Progenitor cell of endocrine pancreas (in vitro differentiated cells): ENCODE data around the gene NAT8. TPM values are rescaled to one million over a fixed set of nuclear protein-coding genes. Genes with fewer than 3 reads are reported as not detected.
"Not testable (repeated sequence)": the region's sequence is repeated elsewhere in the genome, so short reads cannot be mapped to it uniquely, and the experiment has no call there.

ENCODE experiments used
- DNase-seq: peaks from one replicate; pipeline ENCODE4 v3.0.0; 2021; ENCODE audit warnings: low spot score; ENCODE audit not compliant: unreplicated experiment
- H3K27ac Mint-ChIP-seq: 2 replicates; pipeline ENCODE4 v1.8.0; 2021; ENCODE audit warnings: mild to moderate bottlenecking, moderate library complexity, mixed read lengths
- H3K27me3 Mint-ChIP-seq: 2 replicates; pipeline ENCODE4 v1.8.0; 2021; ENCODE audit warnings: mixed read lengths
- H3K36me3 Mint-ChIP-seq: 2 replicates; pipeline ENCODE4 v1.8.0; 2022; ENCODE audit warnings: mixed read lengths; ENCODE audit not compliant: insufficient read depth
- H3K4me1 Mint-ChIP-seq: 2 replicates; pipeline ENCODE4 v1.8.0; 2021; ENCODE audit warnings: low read depth, mixed read lengths
- H3K4me3 Mint-ChIP-seq: 2 replicates; pipeline ENCODE4 v1.8.0; 2021; ENCODE audit warnings: low read depth, mild to moderate bottlenecking, moderate library complexity, mixed read lengths
- H3K9me3 Mint-ChIP-seq: 2 replicates; pipeline ENCODE4 v1.8.0; 2021; ENCODE audit warnings: low read depth, mixed read lengths
- long read RNA-seq: library from polyadenylated mRNA; unstranded; transcript quantifications from one replicate; pipeline ENCODE4 v2.0.0, GENCODE V29; 2020
- total RNA-seq: library from RNA; stranded (reverse); gene quantifications from 2 replicates; pipeline ENCODE4 v1.2.1, GENCODE V29; 2021
- TF ChIP-seq, protein P1 (sequence below): fragments of 200-600 bp; sonication (generic); IDR thresholded peaks from one replicate; pipeline ENCODE4 v1.5.0; 2021; ENCODE audit warnings: antibody characterized with exemption, mild to moderate bottlenecking; ENCODE audit not compliant: unreplicated experiment

The NAT8 gene
- not detected in 2 replicates for total RNA-seq
- long read RNA-seq = 0 reads

DNA sequence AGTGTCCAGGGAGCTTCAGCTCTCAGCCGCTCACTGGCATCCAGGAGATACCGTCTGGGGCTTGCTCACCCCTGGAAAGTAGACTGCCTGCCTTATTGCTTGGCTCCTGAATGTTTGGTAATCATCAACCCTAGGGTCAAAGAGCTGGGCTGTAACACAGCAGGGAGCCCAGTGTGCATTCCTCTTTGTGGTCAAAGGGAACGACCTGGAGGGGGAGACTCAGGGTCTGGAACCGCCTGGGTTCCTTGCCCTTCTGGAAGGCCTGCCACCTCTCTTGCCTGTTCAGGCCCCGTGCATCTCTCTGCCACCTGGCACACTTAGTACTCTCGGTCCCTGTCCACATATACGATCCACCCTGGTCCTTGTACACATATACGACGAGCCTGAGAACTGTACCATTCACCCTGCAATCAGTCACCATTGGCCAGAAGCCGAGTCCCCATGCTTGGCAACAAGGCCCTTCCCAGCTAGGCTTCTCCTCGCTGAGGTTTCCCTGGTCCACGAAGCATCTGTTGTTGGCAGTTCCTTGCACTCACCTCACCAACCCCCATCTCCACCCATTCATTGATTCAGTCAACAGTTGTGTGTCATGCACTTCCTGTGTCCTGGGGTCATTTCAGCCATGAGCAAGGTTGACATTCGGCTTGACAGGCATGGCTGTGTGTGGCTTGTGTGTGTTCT, at the start of gene NAT8:
Gene NAT8, minus strand, starts transcription at position 85 of the 681 bp plus-strand sequence. CDS start 794 bp downstream, outside the sequence.
- peaks cover 7% of the 10 kb centered on the region for H3K9me3 Mint-ChIP-seq
- no peak within 1 kb of the TSS for H3K4me3 Mint-ChIP-seq
- peaks cover 2% of the 10 kb centered on the region for H3K36me3 Mint-ChIP-seq
- H3K4me1 Mint-ChIP-seq = peaks cover 16% of the 10 kb centered on the region
- peak within 1 kb of the TSS; percentile 67 for H3K27ac Mint-ChIP-seq
- no peak for DNase-seq
- TF ChIP-seq, protein P1, sequence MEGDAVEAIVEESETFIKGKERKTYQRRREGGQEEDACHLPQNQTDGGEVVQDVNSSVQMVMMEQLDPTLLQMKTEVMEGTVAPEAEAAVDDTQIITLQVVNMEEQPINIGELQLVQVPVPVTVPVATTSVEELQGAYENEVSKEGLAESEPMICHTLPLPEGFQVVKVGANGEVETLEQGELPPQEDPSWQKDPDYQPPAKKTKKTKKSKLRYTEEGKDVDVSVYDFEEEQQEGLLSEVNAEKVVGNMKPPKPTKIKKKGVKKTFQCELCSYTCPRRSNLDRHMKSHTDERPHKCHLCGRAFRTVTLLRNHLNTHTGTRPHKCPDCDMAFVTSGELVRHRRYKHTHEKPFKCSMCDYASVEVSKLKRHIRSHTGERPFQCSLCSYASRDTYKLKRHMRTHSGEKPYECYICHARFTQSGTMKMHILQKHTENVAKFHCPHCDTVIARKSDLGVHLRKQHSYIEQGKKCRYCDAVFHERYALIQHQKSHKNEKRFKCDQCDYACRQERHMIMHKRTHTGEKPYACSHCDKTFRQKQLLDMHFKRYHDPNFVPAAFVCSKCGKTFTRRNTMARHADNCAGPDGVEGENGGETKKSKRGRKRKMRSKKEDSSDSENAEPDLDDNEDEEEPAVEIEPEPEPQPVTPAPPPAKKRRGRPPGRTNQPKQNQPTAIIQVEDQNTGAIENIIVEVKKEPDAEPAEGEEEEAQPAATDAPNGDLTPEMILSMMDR = no peak
- peaks cover 3% of the 10 kb centered on the region for H3K27me3 Mint-ChIP-seq

DNA sequence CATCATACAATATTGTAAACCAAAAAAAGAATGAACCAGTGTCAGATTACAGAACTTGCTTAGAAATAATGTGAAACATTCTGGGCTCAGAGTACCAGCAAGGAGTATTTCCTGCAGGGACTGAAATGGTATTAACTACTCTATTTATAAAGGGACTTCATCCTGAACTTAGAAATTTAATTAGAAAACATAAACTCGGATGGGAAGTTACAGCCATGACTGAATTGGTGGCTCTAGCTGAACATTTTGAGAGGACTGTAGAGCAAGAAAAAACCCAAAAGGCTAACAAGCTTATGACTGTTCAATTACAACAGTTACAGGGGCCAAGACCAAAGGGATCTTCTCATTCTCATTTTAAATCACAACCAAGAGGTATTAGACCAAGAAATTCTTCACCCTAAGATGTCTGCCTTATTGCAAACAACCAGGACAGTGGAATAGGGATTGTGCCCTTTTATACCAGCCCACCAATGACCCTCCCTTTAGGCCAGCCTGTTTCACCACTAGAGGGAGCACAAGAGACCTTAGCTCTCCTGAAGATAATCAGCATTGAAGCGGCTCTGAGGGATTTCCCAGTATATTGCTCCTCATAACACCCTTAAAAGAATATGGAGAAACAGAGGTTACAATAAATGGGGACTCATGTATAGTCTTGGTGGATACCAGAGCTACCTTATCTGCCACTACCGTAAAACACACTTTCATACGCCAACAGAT, 48.3 kb upstream of the NAT8 start:
- H3K9me3 Mint-ChIP-seq, DNase-seq, H3K36me3 Mint-ChIP-seq, H3K4me1 Mint-ChIP-seq, H3K27ac Mint-ChIP-seq, H3K4me3 Mint-ChIP-seq, H3K27me3 Mint-ChIP-seq: not testable (repeated sequence)
- TF ChIP-seq, protein P1 = peak; percentile 70

- DNase-seq = not testable (repeated sequence)
- peaks cover 17% of the 10 kb centered on the region for H3K27me3 Mint-ChIP-seq
Measured at GRCh38 chr2:73688494-73688893, 46.3 kb upstream of the NAT8 start.

GRCh38 chr2:73685764-73686438, 43.7 kb upstream of the NAT8 start:
- TF ChIP-seq, protein P1 = no peak
- H3K27me3 Mint-ChIP-seq = peaks cover 28% of the 10 kb centered on the region
- H3K9me3 Mint-ChIP-seq = no peaks in the 10 kb centered on the region
- H3K36me3 Mint-ChIP-seq = no peaks in the 10 kb centered on the region
- H3K4me3 Mint-ChIP-seq = no peak overlapping the region
- H3K4me1 Mint-ChIP-seq = no peaks in the 10 kb centered on the region
- no peak for DNase-seq
- H3K27ac Mint-ChIP-seq = no peak overlapping the region

More at GRCh38 chr2:73688494-73688893, 46.3 kb upstream of the NAT8 start:
- H3K4me1 Mint-ChIP-seq, H3K36me3 Mint-ChIP-seq, H3K27ac Mint-ChIP-seq, H3K9me3 Mint-ChIP-seq, H3K4me3 Mint-ChIP-seq: not testable (repeated sequence)

DNA sequence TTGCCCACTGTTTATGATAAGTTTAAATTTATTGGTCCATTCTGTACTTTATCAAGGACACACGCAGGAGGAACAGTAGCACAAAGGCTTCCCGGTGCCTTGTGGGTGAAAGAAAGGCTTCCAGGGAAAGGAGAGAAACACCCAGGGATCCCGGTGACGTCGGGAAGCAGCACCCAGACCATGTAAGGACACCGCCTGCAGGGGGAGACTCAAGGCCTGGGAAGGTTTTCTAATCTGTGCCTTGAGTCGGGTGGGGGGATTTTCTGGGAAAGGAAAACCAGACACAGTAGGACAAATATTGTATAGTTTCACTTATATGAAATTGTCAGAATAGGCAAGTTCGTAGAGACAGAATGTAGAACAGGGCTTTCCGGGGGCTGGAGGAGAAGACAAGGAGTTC, 42.7 kb upstream of the NAT8 start:
- H3K4me3 Mint-ChIP-seq, H3K9me3 Mint-ChIP-seq, DNase-seq, H3K36me3 Mint-ChIP-seq, H3K4me1 Mint-ChIP-seq, H3K27ac Mint-ChIP-seq: not testable (repeated sequence)
- TF ChIP-seq, protein P1 = peak; percentile 40
- H3K27me3 Mint-ChIP-seq = peaks cover 26% of the 10 kb centered on the region

GRCh38 chr2:73684325-73684724, 42.1 kb upstream of the NAT8 start:
- H3K4me1 Mint-ChIP-seq, H3K9me3 Mint-ChIP-seq, H3K36me3 Mint-ChIP-seq, DNase-seq, H3K4me3 Mint-ChIP-seq, H3K27ac Mint-ChIP-seq: not testable (repeated sequence)
- peaks cover 26% of the 10 kb centered on the region for H3K27me3 Mint-ChIP-seq
